NCI-H1092 (cell line): ENCODE measurements around the gene ATP2B1.

Experiments used
- DNase-seq: peaks from one replicate; lab custom pipeline; 2025; lab: John Stamatoyannopoulos, UW

ATP2B1 gene

DNA sequence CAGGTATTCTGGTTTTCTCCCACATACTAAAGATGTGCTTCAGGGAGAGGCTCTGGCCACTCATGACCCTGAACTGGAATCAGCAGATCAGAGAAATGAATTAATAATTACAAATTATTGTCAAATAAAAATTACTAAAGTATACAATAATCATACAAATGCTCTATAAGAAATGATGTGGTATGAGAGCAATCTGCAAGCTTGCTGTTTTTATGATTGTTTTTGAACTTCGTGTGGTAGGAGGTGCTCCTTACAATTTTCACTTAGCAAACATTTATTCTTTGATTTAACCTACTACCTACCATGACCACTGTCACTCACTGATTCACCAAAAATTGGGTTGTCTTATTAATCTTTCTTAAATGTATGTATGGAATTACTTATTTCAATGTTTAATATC lies 16.2 kb downstream of the ATP2B1 start:
- DNase-seq: no peak

DNA sequence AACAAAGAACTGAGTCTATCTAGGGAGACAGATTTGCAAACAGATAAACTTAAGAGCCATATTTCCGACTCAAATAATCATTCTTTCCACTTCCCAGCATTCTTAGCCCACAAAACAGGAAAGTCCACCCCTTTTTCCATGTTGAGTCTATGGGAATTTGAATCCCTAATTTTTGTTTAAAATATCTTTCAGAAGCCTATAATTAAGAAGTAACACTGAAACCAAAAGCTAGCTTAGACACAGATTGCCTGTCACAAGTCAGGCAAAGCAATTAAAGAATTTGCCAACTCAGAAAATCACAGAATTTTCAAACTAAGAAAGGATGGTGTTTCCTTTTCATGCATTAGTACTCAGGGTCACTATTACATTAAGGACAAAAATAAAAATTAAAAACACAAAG lies 17.0 kb downstream of the ATP2B1 start:
- DNase-seq: no peak

DNA sequence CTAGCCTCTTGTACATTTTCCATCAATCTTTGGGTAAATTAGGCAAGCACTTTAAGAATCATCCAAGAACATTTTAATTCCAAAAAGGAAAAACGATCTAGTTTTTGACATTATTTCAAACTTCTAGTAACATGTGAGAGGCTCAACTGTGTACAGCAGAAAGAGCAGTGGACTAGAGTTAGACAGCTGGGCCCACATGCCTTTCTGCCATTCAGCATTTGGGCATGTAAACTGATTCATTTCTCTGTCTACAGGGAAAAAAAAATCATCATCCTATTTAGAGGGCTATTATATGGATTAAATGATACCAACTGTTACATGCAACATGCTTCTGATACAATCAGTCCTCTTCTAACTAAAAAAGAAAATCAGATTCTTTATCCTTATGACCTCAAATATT lies 17.7 kb downstream of the ATP2B1 start:
- DNase-seq: no peak

DNA sequence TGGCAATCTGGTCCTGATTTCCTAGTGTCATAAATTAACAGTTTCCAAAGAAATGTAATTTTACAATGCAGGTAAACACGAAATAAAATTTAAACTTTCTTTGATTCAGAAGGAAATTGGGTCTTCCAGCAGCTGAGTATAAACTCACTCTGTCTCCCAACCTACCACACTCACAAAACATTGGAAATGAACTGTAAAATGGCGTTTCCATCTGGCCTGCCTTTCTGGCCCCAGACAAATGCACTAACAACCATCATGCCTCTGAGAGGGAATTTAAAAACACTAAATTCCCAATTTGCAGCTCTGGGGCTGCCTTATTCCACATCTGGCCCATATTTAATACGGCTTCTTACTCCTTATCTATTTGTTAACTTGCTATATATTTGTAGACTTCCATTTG lies 19.3 kb downstream of the ATP2B1 start:
- DNase-seq: no peak

DNA sequence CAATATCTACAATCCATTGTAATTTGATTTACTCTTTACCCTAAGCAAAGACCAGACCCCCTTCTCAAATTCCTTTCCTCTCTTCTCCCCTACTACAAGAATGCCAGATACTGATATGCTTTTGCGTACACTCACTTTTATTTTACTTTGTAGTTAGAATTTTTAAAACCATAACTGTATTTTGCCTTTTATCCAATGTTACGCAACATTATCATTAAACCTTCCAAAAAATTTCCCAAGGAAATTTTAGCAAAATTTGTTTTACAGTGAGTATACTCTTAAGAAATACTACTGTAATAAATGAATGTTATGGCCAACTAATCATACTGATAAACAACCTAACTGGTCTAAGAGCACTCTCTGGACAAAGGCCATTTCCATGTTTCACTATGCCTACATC lies 22.3 kb downstream of the ATP2B1 start:
- DNase-seq: no peak

DNA sequence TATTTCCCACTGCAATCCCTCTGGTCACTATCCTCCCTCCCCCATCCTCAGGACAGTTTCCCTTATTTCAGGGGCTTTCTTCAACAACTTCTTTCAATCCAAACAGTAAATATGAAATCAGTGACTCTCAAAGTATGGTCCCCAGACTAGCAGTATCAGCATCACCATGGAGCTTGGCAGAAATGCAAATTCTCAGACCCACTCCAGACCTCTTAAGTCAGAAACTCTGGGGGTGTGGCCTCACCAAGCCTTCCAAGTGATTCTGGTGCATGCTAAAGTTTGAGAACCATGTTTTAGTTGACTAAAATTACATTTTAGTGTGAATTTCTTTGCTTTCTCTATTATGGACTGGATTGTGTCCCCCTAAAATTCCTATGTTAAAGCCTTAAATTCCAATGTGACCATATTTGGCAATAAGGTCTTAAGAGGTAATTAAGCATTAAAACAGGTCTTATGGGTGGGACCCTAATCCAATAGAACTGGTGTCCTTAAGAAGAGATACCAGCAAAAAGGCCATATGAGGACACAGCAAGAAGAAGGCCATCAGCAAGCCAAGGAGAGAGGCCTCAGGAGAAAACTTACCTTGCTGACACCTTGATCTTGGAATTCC lies 23.2 kb downstream of the ATP2B1 start:
- no peak for DNase-seq

DNA sequence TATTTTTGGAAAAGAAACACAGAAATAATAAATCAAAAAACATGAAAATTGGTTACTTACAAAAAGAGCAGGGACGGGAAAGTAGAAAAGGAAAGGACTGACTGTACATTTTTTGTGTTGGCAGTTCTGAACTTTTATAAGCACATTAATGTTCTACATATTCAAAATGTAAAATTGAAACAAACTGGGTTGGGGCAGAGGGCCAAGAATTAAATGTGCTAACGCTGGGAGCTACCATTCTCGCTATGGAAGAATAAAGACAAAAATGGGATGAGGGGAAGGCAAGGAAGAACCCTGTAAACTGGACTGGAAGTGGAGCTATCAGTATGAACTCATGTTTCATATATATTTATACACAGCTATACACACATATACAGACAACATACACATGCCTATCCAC lies 24.5 kb downstream of the ATP2B1 start:
- no peak for DNase-seq

DNA sequence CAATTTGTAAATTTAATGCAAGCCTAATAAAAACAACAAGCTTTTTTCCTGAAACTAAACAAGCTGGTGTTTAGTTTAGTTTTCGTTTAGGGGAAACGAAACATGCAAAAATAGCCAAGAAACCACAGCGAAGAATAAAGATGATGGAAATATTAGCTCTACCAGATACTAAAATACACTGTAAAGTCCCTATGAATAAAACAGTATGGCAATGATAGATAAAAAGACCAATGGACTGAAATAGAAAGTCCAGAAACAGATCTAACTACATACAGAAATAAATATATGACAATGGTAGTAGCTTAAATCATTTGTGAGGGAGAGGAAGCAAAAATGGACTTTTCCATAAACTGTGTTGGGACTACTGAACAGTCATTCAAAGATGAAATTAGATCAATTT lies 26.4 kb downstream of the ATP2B1 start:
- no peak for DNase-seq

DNA sequence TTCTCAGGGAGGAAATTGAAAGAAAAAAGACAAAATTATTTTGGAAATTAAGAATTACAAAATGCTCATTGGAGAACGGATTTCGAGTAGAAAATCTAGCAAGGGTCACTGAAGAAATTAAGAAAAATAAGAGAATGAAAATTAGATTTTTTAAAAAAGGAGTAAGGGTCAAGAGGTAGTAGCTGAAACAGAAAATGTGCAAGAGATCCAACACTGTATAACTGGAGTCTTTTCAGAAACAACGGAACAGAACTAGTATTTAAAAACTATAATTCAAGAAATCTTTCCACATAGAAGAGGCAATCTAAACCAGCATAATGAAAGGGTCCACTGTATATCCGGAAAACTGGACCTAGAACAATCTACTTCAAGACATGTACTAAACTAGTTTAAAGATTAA lies 28.2 kb downstream of the ATP2B1 start:
- no peak for DNase-seq

DNA sequence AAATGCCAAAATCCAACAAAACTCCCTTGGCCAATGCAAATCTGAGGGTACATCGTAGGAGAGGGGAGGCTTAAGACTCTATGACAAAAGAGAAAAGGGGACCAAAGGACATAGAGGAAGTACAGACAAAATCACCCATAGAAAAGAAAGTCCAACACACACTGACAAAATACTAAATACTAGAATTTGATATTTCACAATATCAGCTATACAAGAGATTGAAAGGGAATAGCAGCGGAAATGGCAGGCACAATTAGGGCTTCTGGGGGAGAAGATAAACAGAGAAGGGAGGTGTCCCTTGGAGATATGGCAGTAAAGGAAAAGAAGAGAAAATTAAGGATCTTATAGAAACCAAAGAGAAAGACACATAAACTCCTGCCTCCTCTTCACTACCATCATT lies 29.0 kb downstream of the ATP2B1 start:
- no peak for DNase-seq

DNA sequence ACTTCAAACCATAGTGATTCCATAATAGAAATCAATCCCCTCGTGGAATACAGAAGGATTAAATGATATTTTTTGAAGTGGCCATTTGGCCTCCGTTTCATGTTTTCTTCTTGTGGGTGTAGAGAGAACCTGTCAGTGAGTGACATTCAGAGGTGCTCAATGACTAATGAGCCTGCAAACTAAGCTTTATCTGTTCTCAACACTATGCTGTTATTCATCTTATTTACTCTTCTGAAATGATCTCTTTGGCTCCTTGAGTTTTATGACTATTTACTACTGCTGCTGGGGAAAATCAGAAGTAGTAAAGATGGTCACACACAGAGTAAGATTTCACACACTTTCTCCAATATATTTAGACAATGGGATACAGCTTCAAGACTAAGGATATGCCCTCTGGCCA lies 30.4 kb downstream of the ATP2B1 start:
- no peak for DNase-seq

DNA sequence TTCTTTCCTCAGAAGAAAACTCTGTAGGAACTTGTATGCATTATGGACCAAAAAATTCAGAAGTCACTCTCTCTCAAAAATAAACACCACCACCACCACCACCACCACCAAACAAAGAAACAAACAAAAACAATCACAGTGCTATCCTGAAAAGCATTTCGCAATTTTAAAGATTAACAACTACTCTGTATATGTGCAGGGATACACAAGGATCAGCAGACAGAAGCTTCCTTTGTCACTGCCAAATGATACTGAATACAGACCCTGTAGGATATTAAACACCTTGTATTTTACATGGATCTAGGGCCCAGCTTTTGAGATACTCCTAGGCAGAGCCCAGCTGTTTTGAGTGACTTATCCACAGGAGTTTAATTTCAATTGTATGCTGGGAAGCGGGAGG lies 31.7 kb downstream of the ATP2B1 start:
- no peak for DNase-seq

DNA sequence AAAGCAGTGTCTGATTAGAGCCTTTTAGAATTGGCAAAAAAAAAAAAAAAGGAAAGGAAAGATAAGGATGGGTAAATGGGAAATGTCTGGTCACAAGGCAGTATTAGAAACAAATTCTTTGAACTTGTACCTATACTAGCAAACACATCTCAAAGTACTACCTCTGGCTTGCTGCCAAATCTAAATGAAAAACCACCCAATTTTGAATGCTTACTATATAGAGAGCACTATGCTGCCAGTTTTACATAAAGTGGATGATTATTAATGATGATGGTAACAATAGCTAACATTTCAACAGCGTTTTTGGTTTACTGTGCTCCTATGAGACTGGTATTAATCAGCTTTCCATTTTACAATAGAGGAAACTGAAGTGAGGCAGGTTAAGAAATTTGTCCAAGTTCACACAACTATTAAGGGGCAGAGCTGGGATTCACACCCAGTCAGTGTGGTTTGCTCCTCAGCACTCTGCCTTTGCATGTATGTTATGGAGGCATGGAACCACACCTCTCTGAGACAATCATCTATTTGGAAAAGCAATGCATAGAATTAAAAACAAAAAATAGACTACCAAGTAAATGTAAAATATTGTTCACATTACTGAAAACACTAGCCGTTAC lies 34.2 kb downstream of the ATP2B1 start:
- DNase-seq: no peak

DNA sequence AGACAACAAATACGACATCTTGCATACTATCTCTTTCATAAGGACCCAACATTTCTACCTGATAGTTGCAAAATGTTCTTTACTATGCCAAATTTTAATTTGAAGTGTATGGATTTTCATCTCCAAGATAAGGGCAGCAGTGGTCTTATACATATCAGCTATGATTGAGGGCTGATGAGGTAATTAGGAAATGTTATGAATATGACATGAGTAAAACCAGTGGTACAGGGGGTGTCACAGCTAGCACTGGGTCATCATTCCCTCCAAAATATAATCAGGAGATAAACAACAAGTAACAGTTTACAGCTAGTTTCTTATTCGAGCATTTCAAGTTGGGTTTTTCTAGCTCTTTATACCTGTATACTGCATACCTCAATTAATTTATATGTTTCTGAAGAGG lies 35.0 kb downstream of the ATP2B1 start:
- no peak for DNase-seq

DNA sequence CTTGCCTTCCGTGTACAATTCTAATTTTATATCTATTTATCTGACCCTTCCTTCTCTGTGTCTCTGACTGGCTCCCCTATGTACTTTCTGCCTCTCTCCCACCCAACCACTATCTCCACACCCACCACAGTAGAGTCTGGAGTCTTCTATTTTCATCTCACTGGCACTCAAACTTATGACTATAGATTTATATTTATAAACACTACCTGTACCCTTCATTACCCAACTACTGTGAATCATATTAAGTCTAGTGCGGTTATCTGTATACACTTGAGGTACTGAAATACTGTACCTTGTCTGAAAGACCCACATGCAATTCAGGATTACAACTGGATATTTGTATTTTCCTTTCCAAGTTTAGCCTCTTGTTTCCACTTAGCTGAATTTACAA lies 36.1 kb downstream of the ATP2B1 start:
- no peak for DNase-seq

DNA sequence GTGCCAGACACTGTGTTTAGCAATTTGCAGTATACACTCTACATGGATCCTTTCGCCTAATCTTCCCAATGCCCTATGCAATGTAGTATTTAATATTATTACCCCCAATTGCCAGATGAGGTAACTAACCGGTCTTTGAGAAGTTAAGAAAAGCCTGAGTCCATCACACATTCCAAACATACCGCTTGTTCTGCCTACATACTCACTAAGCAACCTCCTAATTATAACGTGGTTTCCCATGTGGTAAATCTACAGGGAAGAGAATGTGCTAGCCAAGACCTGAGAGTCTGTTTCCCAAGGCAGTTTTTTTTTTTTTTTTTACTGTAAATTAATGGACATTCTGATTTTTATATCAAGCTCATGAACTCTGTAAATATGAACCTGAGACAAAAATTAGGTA lies 37.2 kb downstream of the ATP2B1 start:
- DNase-seq: no peak

DNA sequence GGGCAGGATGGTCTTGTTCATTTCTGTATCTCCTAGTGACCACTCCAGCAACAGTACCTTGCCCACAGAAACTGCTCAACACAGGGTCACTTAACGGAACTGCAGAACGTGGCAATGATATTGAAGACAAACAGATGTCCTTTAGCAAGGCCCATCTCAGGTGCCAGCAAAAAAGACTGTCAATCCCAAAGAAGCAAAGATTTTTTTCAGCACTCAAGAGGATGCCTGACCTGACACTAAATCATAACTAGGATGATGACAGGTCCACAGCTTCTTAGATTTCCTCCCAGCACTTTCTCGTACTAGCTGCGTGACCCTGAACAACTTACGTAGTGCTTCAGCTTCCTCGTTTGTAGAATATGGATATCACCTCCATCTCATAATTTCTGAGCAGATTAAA lies 39.4 kb downstream of the ATP2B1 start:
- DNase-seq: no peak

DNA sequence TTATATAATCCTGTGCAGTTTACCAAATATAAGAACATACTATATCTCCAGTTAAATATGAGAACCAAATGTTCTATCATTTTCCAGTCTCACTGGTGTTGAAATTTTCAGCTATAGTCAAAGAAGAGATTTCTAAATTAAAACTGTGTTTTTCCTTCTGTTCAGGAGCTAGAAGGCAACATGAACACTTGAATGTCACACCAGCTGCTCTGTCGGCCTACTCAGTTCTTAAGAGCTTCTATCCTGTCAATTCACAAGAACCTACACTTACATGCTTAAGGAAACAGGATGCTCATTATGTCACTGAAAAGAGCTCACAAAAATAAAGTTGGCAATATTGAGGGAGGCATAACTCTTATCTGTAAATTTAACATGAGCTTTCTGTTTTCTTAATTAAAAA lies 43.1 kb downstream of the ATP2B1 start:
- DNase-seq: no peak

DNA sequence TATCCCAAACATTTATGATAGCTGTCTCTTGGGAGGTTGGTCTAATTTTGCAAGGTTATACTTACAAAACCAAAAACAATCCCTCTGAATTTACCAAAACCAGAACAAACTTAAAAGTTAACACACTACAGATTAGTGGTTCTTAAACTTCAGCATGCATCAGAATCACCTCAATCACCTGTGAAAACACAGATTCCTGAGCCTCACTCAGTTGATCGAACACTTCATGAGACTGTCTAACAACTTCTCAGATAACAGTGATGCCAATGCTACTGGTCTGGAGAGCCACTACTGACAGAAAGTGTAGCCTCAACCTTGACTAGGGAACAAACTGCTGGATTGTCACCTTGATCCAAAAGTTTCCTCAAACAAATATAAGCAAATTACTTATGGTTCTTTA lies 44.2 kb downstream of the ATP2B1 start:
- no peak for DNase-seq

DNA sequence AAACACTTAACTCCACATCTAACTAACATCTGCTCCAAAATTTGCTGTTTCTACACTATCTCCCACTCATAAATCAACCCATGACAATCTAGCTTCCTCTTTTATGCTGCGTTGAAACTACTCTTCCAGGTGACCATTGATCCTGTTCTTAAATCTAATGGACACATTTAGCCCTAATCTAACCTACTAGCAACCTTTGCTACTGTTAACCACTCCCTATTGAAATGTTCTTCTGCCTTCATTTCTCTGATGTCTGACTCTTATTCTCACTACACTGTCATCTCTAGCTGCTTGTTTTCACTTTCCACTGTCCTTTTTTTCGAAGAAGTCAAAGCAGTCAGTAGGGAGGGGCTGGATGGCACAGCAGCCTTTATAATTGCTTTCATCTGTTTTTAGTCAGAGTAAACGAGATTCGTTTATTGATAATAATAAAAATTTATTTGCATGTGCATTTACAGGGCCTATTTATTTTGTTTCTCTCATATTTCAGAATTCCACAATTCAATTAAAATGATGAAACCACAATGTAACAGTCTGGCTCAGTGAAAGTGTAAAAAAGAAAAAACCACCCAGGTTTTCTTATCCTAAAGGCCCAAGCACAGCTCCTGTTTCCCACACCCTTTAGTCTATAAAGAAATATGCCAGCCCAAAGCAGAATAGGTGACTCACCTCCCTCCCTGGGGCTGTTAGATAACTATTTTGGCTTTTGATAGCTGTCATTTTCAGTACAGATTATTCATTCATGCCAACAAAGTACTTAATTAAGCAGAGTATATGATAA lies 44.9 kb downstream of the ATP2B1 start:
- DNase-seq: no peak

DNA sequence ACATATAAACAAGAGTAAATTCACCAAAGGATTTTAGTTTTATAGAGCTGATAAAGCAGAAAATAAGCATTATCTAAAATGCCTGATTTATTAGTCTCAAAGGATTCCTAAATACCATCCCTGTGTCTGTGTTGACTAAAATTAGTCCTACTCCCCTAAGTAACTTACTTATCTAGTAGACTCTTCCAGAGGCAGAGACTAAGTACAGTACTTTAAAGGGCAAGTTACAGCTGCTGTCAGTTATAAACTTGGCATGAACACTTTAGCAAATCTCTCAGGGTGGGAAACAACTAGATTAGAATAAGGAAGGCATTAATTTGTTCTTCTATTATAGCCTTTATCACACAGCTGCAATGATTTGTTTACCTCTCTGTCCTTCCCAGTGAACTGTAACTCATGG lies 46.0 kb downstream of the ATP2B1 start:
- no peak for DNase-seq

DNA sequence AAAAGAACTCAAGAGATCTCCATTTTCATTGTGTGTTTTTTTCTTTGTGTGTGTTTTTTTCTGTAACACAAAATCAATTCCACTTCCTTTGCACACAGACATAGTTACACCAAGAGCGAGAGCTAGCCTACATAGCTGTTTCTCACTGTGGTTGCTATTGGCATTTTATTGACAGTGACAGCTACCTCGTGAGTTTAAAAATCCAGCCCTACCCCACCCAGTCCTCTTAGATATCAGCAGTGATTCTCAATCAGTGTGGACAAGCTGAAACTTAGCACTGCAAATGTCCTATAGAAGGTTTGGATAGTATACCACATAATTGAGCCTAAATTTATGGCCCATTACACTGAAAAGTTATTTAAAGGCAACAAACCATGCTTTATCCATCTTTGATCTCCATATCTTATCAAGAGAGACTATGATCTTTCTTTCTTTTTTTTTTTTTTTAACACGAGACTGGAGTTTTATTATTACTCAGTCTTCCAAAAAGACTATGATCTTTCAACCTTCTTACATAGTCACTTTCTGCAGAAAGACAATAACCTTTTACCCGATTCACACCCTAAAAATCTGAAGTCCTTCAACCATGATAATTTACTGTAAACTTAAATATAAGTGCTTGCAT lies 46.8 kb downstream of the ATP2B1 start:
- no peak for DNase-seq

DNA sequence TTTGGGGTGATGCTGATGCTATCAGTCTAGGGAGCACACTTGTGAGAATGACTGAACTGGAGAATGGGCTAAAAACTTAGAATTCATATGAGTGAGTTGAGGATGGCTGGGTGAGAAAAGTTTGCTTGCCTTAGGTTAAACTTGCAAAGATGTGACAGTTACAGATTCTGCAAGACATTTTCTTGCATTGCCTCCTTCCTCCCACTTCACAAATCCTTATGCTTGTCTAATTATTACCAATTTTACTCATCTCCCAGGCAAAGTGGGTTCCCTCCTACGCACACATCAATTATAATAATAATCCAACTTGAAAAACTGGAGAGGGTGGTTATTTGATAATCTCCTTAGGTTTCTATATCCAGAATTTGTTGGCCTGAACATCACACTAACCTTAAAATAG lies 50.9 kb downstream of the ATP2B1 start:
- DNase-seq: no peak
